Upper lobe of left lung (tissue), 6 donors: ENCODE measurements around the gene RNF213. TPM values are rescaled to one million over a fixed set of nuclear protein-coding genes. Genes with fewer than 3 reads are reported as not detected.
"Not testable (repeated sequence)": the region's sequence is repeated elsewhere in the genome, so short reads cannot be mapped to it uniquely, and the experiment has no call there.

Experiments
- ATAC-seq, 2 donors: fragments of 200-7000 bp; cut with Tn5 transposase; one replicate each; pipeline ENCODE4 v1.9.1; 2022; ENCODE audit warnings: mild to moderate bottlenecking in 2 of 2, moderate library complexity in 2 of 2; ENCODE audit not compliant: low FRiP score in 2 of 2
- DNase-seq, 2 donors: peaks; one replicate each; pipeline ENCODE4 v3.0.0-alpha.2; 2019 to 2020
- H3K27ac ChIP-seq, 4 donors: fragments of 200-600 bp; sonication (generic); one replicate each; pipeline ENCODE4 v1.5.1; 2016 to 2019
- H3K27me3 ChIP-seq, 4 donors: fragments of 200-600 bp; sonication (generic); one replicate each; pipeline ENCODE4 v1.5.1; 2017 to 2019
- H3K36me3 ChIP-seq, 4 donors: fragments of 200-600 bp; sonication (generic); one replicate each; pipeline ENCODE4 v1.5.1; 2016 to 2019
- H3K4me1 ChIP-seq, 4 donors: fragments of 200-600 bp; sonication (generic); one replicate each; pipeline ENCODE4 v1.5.1; 2018 to 2019
- H3K4me3 ChIP-seq, 4 donors: fragments of 200-600 bp; sonication (generic); one replicate each; pipeline ENCODE4 v1.5.1; 2017 to 2019; ENCODE audit warnings: mild to moderate bottlenecking in 2 of 4, moderate library complexity in 1 of 4
- H3K9me3 ChIP-seq, 4 donors: fragments of 200-600 bp; sonication (generic); one replicate each; pipeline ENCODE4 v1.5.1; 2018 to 2019
- EP300 ChIP-seq, 4 donors: sonication (generic); formaldehyde crosslinking; IDR thresholded peaks; one replicate each; pipeline ENCODE4 v1.5.1; 2017; ENCODE audit warnings: antibody characterized with exemption in 4 of 4, control low read depth in 2 of 4
- POLR2A ChIP-seq, 4 donors: fragments of 450-650 bp; IDR thresholded peaks; one replicate each; pipeline ENCODE4 v1.5.1; 2016 to 2017; ENCODE audit warnings: antibody characterized with exemption in 4 of 4, mild to moderate bottlenecking in 2 of 4
- POLR2AphosphoS5 ChIP-seq, 2 donors: sonication (generic); formaldehyde crosslinking; IDR thresholded peaks; one replicate each; pipeline ENCODE4 v1.5.1; 2017; ENCODE audit warnings: antibody characterized with exemption in 2 of 2
- WGBS, 2 donors: methylation state at CpG; one replicate each; pipeline ENCODE4 v1.1.5; 2017 to 2018; 5-methylcytosine and 5-hydroxymethylcytosine counted together
- total RNA-seq, 6 donors: library from RNA; depleted of rRNA in 4 of 6; stranded (reverse); fragments of >200 nt in 4 of 6; gene quantifications; one replicate each; pipeline versions ENCODE4 v1.1.0 to v1.2.1, GENCODE V29; 2016 to 2021
- TF ChIP-seq, protein P1 (sequence below), 6 experiments: fragments of 450-650 bp in 4 of 6; fragments of 200-600 bp in 2 of 6; sonication (generic) in 2 of 6; IDR thresholded peaks; one replicate each; pipeline ENCODE4 v1.5.1; 2016 to 2019; ENCODE audit warnings: antibody characterized with exemption in 6 of 6
- donor health status: DM: no; HTN: no; CAD: no; lungs with moderate emphysema.
- donor health status: DM: no; HTN: yes; CAD: no; lungs with severe emphysema.

Gene RNF213
- total RNA-seq, 6 donors from 2014 or later: 135 to 619 (median 207) TPM

GRCh38 chr17:80312621-80313135, 52.0 kb downstream of the RNF213 start:
- H3K4me1 ChIP-seq: no peaks in the 10 kb centered on the region
- no peak for TF ChIP-seq POLR2A (IDR thresholded peaks at IDR 0.05)
- DNase-seq (no peak), ATAC-seq (no peak)
- H3K27ac ChIP-seq: no peak overlapping the region
- peaks cover 42 to 80% (median 76%) of the 10 kb centered on the region in 4 donors for H3K36me3 ChIP-seq
- no peak overlapping the region for H3K4me3 ChIP-seq
- 95 to 98% methylated on average over 10 to 12 of the region's 12 CpGs for WGBS, 2 donors
- no peaks in the 10 kb centered on the region for H3K27me3 ChIP-seq
- no peaks in the 10 kb centered on the region for H3K9me3 ChIP-seq

- Histone ChIP-seq H3K9me3 (no peaks in the 10 kb centered on the region), H3K36me3 (peaks cover 42 to 80% (median 73%) of the 10 kb centered on the region in 4 donors), H3K4me1 (no peaks in the 10 kb centered on the region), H3K4me3 (no peak overlapping the region), H3K27ac (no peak overlapping the region), H3K27me3 (no peaks in the 10 kb centered on the region)
- TF ChIP-seq POLR2AphosphoS5 (IDR thresholded peaks at IDR 0.05) (no peak), EP300 (IDR thresholded peaks at IDR 0.05) (no peak), POLR2A (IDR thresholded peaks at IDR 0.05) (no peak)
- TF ChIP-seq, protein P1, sequence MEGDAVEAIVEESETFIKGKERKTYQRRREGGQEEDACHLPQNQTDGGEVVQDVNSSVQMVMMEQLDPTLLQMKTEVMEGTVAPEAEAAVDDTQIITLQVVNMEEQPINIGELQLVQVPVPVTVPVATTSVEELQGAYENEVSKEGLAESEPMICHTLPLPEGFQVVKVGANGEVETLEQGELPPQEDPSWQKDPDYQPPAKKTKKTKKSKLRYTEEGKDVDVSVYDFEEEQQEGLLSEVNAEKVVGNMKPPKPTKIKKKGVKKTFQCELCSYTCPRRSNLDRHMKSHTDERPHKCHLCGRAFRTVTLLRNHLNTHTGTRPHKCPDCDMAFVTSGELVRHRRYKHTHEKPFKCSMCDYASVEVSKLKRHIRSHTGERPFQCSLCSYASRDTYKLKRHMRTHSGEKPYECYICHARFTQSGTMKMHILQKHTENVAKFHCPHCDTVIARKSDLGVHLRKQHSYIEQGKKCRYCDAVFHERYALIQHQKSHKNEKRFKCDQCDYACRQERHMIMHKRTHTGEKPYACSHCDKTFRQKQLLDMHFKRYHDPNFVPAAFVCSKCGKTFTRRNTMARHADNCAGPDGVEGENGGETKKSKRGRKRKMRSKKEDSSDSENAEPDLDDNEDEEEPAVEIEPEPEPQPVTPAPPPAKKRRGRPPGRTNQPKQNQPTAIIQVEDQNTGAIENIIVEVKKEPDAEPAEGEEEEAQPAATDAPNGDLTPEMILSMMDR (IDR thresholded peaks at IDR 0.05): no peak
- WGBS, 2 donors: 94 to 100% methylated on average over 6 of the region's 6 CpGs
- ATAC-seq: no peak
- no peak for DNase-seq
Observed at GRCh38 chr17:80313160-80313829, 52.6 kb downstream of the RNF213 start.

GRCh38 chr17:80313946-80314345, 53.3 kb downstream of the RNF213 start:
- not testable (repeated sequence) for H3K27ac ChIP-seq, H3K27me3 ChIP-seq, H3K4me3 ChIP-seq, H3K4me1 ChIP-seq, H3K9me3 ChIP-seq, DNase-seq, ATAC-seq
- WGBS, 2 donors: 100% methylated on average over 1 of the region's 1 CpG; no CpG with 5 or more reads in 1 of the 2 donors
- H3K36me3 ChIP-seq: peaks cover 40 to 80% (median 70%) of the 10 kb centered on the region in 4 donors

DNA sequence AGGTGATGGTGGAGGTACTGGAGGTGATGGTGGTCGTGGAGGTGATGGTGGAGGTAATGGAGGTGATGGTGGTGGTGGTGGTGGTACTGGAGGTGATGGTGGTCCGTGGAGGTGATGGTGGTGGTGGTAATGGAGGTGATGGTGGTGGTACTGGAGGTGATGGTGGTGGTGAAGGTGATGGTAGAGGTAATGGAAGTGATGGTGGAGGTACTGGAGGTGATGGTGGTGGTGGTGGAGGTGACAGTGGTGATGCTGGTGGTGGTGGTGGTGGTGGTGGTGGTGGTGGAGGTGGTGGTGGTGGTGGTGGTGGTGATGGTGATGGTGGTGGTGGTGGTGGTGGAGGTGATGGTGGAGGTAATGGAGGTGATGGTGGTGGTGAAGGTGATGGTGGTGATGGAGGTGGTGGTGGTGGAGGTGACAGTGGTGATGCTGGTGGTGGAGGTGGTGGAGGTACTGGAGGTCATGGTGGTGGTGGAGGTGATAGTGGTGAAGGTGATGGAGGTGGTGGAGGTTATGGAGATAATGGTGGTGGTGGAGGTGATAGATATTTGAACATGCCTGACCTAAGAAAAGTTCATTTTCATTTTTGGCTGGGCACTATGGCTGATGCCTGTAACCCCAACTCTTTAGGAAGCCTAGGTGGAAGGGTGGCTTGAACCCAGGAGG, 55.0 kb downstream of the RNF213 start:
- Histone ChIP-seq H3K27ac (no peak overlapping the region), H3K36me3 (peaks cover 36 to 80% (median 71%) of the 10 kb centered on the region in 4 donors), H3K9me3 (no peaks in the 10 kb centered on the region), H3K4me1 (no peaks in the 10 kb centered on the region), H3K4me3 (no peak overlapping the region), H3K27me3 (no peaks in the 10 kb centered on the region)
- TF ChIP-seq EP300 (IDR thresholded peaks at IDR 0.05) (no peak), POLR2A (IDR thresholded peaks at IDR 0.05) (no peak), POLR2AphosphoS5 (IDR thresholded peaks at IDR 0.05) (no peak)
- TF ChIP-seq, protein P1 (IDR thresholded peaks at IDR 0.05): no peak
- no peak for ATAC-seq
- DNase-seq: no peak
- 90 to 100% methylated on average over 2 of the region's 2 CpGs for WGBS, 2 donors

DNA sequence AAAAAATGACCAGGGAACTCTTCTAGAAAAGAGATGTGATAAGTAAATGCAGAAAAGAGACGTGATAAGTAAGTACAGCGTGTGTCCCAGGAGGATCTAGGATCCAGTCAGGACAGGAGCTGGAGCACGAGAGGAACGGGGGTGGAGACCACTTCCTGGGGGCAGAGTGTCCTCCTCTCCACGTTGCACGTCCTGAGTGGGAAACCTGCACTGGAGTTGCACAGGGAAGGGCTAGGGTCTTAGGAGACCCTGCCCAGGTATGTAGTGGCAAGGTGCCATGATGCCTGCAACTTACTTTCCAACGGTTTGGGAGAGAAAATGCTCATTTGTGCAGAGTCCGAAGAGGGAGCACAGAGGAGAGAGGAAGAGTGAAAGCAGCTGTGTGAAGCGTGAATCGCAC, 55.8 kb downstream of the RNF213 start:
- TF ChIP-seq POLR2A (IDR thresholded peaks at IDR 0.05) (no peak), POLR2AphosphoS5 (IDR thresholded peaks at IDR 0.05) (no peak), EP300 (IDR thresholded peaks at IDR 0.05) (no peak)
- TF ChIP-seq, protein P1 (IDR thresholded peaks at IDR 0.05): no peak
- ATAC-seq: no peak
- DNase-seq: no peak
- 77 to 79% methylated on average over 10 of the region's 10 CpGs for WGBS, 2 donors
- H3K9me3 ChIP-seq: no peaks in the 10 kb centered on the region
- H3K4me1 ChIP-seq: no peaks in the 10 kb centered on the region
- no peak overlapping the region for H3K27ac ChIP-seq
- no peak overlapping the region for H3K4me3 ChIP-seq
- H3K36me3 ChIP-seq: peaks cover 31 to 80% (median 69%) of the 10 kb centered on the region in 4 donors
- H3K27me3 ChIP-seq: no peaks in the 10 kb centered on the region
